ENCODE data around the gene DNASE1.

DNA sequence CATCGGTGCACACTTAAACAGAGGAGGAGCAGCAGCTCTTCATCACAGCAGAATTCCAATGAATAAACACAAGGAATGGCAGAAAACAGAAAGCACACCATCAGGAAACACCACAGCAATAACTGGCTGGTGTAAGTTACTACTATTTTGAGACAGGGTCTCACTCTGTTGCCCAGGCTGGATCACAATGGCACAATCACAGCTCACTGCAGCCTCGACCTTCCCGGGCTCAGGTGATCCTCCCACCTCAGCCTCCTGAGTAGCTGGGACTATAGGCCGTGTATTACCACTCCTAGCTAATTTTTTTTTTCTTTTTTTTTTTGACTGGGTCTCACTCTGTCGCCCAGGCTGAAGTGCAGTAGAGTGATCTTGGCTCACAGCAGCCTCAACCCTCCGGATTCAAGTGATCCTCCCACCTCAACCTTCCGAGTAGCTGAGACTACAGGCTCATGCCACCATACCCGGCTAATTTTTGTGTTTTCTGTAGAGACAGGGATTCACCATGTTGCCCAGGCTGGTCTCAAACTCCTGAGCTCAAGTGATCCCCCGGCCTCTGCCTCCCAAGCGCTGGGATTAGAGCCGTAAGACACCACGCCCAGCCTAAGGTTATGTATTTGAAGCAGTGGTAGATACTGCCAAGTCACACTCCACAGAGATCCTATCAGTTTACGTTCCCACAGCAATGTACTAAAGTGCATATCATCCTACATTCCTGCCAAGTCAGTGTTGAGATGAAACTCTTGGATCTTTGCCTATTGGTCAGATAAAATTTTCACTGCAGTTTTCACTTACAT, 42.1 kb downstream of the DNASE1 start:
- TF ChIP-seq, protein P1, sequence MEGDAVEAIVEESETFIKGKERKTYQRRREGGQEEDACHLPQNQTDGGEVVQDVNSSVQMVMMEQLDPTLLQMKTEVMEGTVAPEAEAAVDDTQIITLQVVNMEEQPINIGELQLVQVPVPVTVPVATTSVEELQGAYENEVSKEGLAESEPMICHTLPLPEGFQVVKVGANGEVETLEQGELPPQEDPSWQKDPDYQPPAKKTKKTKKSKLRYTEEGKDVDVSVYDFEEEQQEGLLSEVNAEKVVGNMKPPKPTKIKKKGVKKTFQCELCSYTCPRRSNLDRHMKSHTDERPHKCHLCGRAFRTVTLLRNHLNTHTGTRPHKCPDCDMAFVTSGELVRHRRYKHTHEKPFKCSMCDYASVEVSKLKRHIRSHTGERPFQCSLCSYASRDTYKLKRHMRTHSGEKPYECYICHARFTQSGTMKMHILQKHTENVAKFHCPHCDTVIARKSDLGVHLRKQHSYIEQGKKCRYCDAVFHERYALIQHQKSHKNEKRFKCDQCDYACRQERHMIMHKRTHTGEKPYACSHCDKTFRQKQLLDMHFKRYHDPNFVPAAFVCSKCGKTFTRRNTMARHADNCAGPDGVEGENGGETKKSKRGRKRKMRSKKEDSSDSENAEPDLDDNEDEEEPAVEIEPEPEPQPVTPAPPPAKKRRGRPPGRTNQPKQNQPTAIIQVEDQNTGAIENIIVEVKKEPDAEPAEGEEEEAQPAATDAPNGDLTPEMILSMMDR (IDR thresholded peaks at IDR 0.05; ENCODE audit: low read depth, low read length), result no peak
- no peak for TF ChIP-seq EZH2phosphoT487 (IDR thresholded peaks at IDR 0.05; ENCODE audit: low read depth)
